H1 (cell line): Measurements from ENCODE around the gene TBL2. TPM values are rescaled to one million over a fixed set of nuclear protein-coding genes. Genes with fewer than 3 reads are reported as not detected.
A peak's percentile ranks its signal among the peaks of the same experiment; 100 is the strongest.

Experiments used
- CTCF ChIA-PET: fragments of 300-600 bp; sonication (Branson Sonifier 250); formaldehyde crosslinking; loops from one replicate; lab custom pipeline; 2021; ENCODE audit not compliant: partially characterized antibody; lab: Charles Lee
- POLR2A ChIA-PET: fragments of 300-600 bp; sonication (Branson Sonifier 250); formaldehyde crosslinking; loops from one replicate; lab custom pipeline; 2021; ENCODE audit warnings: inconsistent platforms; ENCODE audit not compliant: partially characterized antibody; lab: Charles Lee
- DNase-seq, 2 experiments: peaks; one replicate each; pipeline versions ENCODE4 v3.0.0 to v3.0.0-alpha.2; 2010 to 2022; ENCODE audit warnings: low spot score in 2 of 2, low read depth in 1 of 2, mixed read lengths in 1 of 2
- FAIRE-seq: peaks from 2 replicates; lab custom pipeline; 2011; peaks lifted over from hg19 to GRCh38; lab: Jason Lieb, UNC
- H2AFZ ChIP-seq: 2 replicates; pipeline ENCODE4 v1.8.1; 2012; ENCODE audit warnings: low read length, inconsistent platforms
- H2AK5ac ChIP-seq: 2 replicates; pipeline ENCODE4 v1.6.1; 2013; ENCODE audit warnings: low read depth, low read length
- H2BK120ac ChIP-seq: replicated peaks from 2 replicates; pipeline ENCODE3; 2013; ENCODE audit warnings: low read depth, low read length, inconsistent platforms
- H2BK12ac ChIP-seq: 2 replicates; pipeline ENCODE4 v1.6.1; 2013; ENCODE audit warnings: low read depth, low read length
- H2BK15ac ChIP-seq: 2 replicates; pipeline ENCODE4 v1.6.1; 2013; ENCODE audit warnings: low read length
- H2BK20ac ChIP-seq: 2 replicates; pipeline ENCODE4 v1.6.1; 2013; ENCODE audit warnings: low read length
- H2BK5ac ChIP-seq: 2 replicates; pipeline ENCODE4 v1.6.1; 2013; ENCODE audit warnings: low read depth, low read length
- H3K14ac ChIP-seq: 2 replicates; pipeline ENCODE4 v1.6.1; 2013; ENCODE audit warnings: inconsistent platforms; ENCODE audit not compliant: insufficient read length
- H3K18ac ChIP-seq: 2 replicates; pipeline ENCODE4 v1.6.1; 2013; ENCODE audit warnings: low read length; ENCODE audit errors: extremely low read depth
- H3K23ac ChIP-seq: 2 replicates; pipeline ENCODE4 v1.6.1; 2013; ENCODE audit warnings: inconsistent platforms; ENCODE audit not compliant: insufficient read length
- H3K23me2 ChIP-seq: 2 replicates; pipeline ENCODE4 v1.6.1; 2013; ENCODE audit warnings: low read depth, low read length
- H3K27ac ChIP-seq: 2 replicates; pipeline ENCODE4 v1.6.1; 2011; ENCODE audit warnings: low read depth, low read length, inconsistent platforms
- H3K27me3 ChIP-seq, 4 experiments: replicated peaks in 1 of 4; 1 replicate in 1 of 4; 2 replicates in 3 of 4; pipeline versions ENCODE4 v1.6.1 to v1.8.1; 2011 to 2013; ENCODE audit warnings: low read length in 3 of 4, mild to moderate bottlenecking in 3 of 4, inconsistent platforms in 2 of 4, mixed read lengths in 2 of 4, moderate library complexity in 1 of 4; ENCODE audit not compliant: control insufficient read depth in 3 of 4, insufficient read depth in 3 of 4; ENCODE audit errors: extremely low read depth in 1 of 4
- H3K36me3 ChIP-seq, 4 experiments: 2 replicates each; pipeline versions ENCODE4 v1.6.1 to v1.8.1; 2011 to 2013; ENCODE audit warnings: mild to moderate bottlenecking in 4 of 4, low read length in 3 of 4, moderate library complexity in 2 of 4, control low read depth in 1 of 4, inconsistent platforms in 1 of 4; ENCODE audit not compliant: insufficient read depth in 4 of 4, control insufficient read depth in 2 of 4
- H3K4ac ChIP-seq: replicated peaks from 2 replicates; pipeline ENCODE3; 2013; ENCODE audit warnings: low read length, low read depth, mixed read lengths, inconsistent platforms; ENCODE audit not compliant: insufficient read length
- H3K4me1 ChIP-seq, 4 experiments: replicated peaks in 1 of 4; 1 replicate in 1 of 4; 2 replicates in 3 of 4; pipeline versions ENCODE4 v1.6.1 to v1.8.1; 2011 to 2013; ENCODE audit warnings: low read length in 3 of 4, inconsistent platforms in 2 of 4, mixed read lengths in 1 of 4; ENCODE audit not compliant: insufficient read depth in 4 of 4, control insufficient read depth in 3 of 4
- H3K4me2 ChIP-seq, 2 experiments: 2 replicates each; pipeline versions ENCODE4 v1.6.1 to v1.8.1; 2011 to 2013; ENCODE audit warnings: low read depth in 2 of 2, low read length in 2 of 2, control low read depth in 1 of 2, inconsistent platforms in 1 of 2, mild to moderate bottlenecking in 1 of 2; ENCODE audit not compliant: insufficient read depth in 1 of 2
- H3K4me3 ChIP-seq, 4 experiments: fragments of 200-600, 300-600 bp in 1 of 4; sonication (generic), shearing (Covaris generic), sonication (Bioruptor Twin) in 1 of 4; 2 replicates each; pipeline versions ENCODE4 v1.5.1 to v1.8.1; 2011 to 2016; ENCODE audit warnings: low read length in 4 of 4, low read depth in 3 of 4, control low read depth in 2 of 4, inconsistent platforms in 2 of 4, mild to moderate bottlenecking in 2 of 4, mixed read lengths in 1 of 4, moderate library complexity in 1 of 4; ENCODE audit not compliant: insufficient read depth in 2 of 4; ENCODE audit errors: extremely low read depth in 1 of 4
- H3K56ac ChIP-seq: replicated peaks from 2 replicates; pipeline ENCODE3; 2013; ENCODE audit warnings: low read depth, mild to moderate bottlenecking, mixed read lengths, low read length, inconsistent platforms; ENCODE audit not compliant: insufficient read length
- H3K79me1 ChIP-seq: 2 replicates; pipeline ENCODE4 v1.6.1; 2013; ENCODE audit warnings: low read depth, low read length, control low read depth
- H3K79me2 ChIP-seq, 2 experiments: 2 replicates each; pipeline versions ENCODE4 v1.6.1 to v1.8.1; 2012 to 2013; ENCODE audit warnings: low read length in 2 of 2, mild to moderate bottlenecking in 2 of 2, inconsistent platforms in 1 of 2; ENCODE audit not compliant: insufficient read depth in 2 of 2, control insufficient read depth in 1 of 2
- H3K9ac ChIP-seq, 4 experiments: replicated peaks in 1 of 4; 1 replicate in 1 of 4; 2 replicates in 3 of 4; pipeline versions ENCODE4 v1.6.1 to v1.8.1; 2011 to 2013; ENCODE audit warnings: low read depth in 3 of 4, low read length in 3 of 4, control low read depth in 2 of 4, mild to moderate bottlenecking in 2 of 4, moderate library complexity in 2 of 4, inconsistent platforms in 1 of 4; ENCODE audit errors: extremely low read depth in 1 of 4
- H3K9me3 ChIP-seq, 2 experiments: 2 replicates each; pipeline versions ENCODE4 v1.6.1 to v1.8.1; 2012 to 2013; ENCODE audit warnings: mild to moderate bottlenecking in 2 of 2, moderate library complexity in 2 of 2, control low read depth in 1 of 2, inconsistent platforms in 1 of 2, low read depth in 1 of 2, low read length in 1 of 2, mixed read lengths in 1 of 2; ENCODE audit not compliant: insufficient read depth in 2 of 2
- H4K20me1 ChIP-seq, 2 experiments: replicated peaks in 1 of 2; 2 replicates each; pipeline versions ENCODE3 to v1.8.1; 2011 to 2013; ENCODE audit warnings: inconsistent platforms in 2 of 2, low read length in 2 of 2, mild to moderate bottlenecking in 1 of 2; ENCODE audit not compliant: insufficient read depth in 2 of 2, control insufficient read depth in 1 of 2
- H4K5ac ChIP-seq: 2 replicates; pipeline ENCODE4 v1.6.1; 2013; ENCODE audit warnings: low read length, low read depth, mixed read lengths, inconsistent platforms; ENCODE audit not compliant: insufficient read length
- H4K8ac ChIP-seq: 2 replicates; pipeline ENCODE4 v1.8.0; 2013; ENCODE audit warnings: mild to moderate bottlenecking, moderate library complexity, low read length, inconsistent platforms; ENCODE audit not compliant: insufficient read depth; ENCODE audit errors: extremely low read depth
- H4K91ac ChIP-seq: replicated peaks from 2 replicates; pipeline ENCODE3; 2013; ENCODE audit warnings: low read length, mixed read lengths, inconsistent platforms; ENCODE audit not compliant: insufficient read length
- CTCF ChIP-seq, 3 experiments: IDR thresholded peaks; 1 replicate in 2 of 3; 2 replicates in 1 of 3; pipeline versions ENCODE4 v1.5.1 to v1.6.1; 2011; ENCODE audit warnings: low read length in 3 of 3, mild to moderate bottlenecking in 3 of 3, inconsistent platforms in 2 of 3, low read depth in 1 of 3, moderate library complexity in 1 of 3; ENCODE audit not compliant: insufficient read depth in 1 of 3; ENCODE audit errors: control extremely low read depth in 1 of 3
- EP300 ChIP-seq, 2 experiments: IDR thresholded peaks; 1 replicate in 1 of 2; 2 replicates in 1 of 2; pipeline ENCODE4 v1.6.1; 2011 to 2012; ENCODE audit warnings: low read depth in 2 of 2, low read length in 2 of 2, mild to moderate bottlenecking in 2 of 2, borderline replicate concordance in 1 of 2, inconsistent platforms in 1 of 2, moderate library complexity in 1 of 2
- FOSL1 ChIP-seq: IDR thresholded peaks from 2 replicates; pipeline ENCODE4 v1.6.1; 2011; ENCODE audit warnings: mild to moderate bottlenecking, low read depth, low read length, moderate library complexity; ENCODE audit not compliant: insufficient read depth
- RAD21 ChIP-seq, 2 experiments: IDR thresholded peaks in 1 of 2; conservative IDR thresholded peaks in 1 of 2; 2 replicates each; pipeline ENCODE4 v1.6.1; 2011; ENCODE audit warnings: low read depth in 2 of 2, low read length in 2 of 2, improper control_type of control experiment in 1 of 2, inconsistent platforms in 1 of 2, mild to moderate bottlenecking in 1 of 2, moderate library complexity in 1 of 2
- RNF2 ChIP-seq: fragments of 200-900, 300-1000 bp; sonication (generic); IDR thresholded peaks from 2 replicates; pipeline ENCODE4 v1.7.1; 2016; ENCODE audit warnings: borderline replicate concordance, low read depth, mild to moderate bottlenecking, antibody characterized with exemption, low read length; ENCODE audit not compliant: poor library complexity, severe bottlenecking; ENCODE audit errors: missing control alignments
- TAF1 ChIP-seq: IDR thresholded peaks from 2 replicates; pipeline ENCODE4 v1.6.1; 2011; ENCODE audit warnings: mild to moderate bottlenecking, low read depth, low read length
- WGBS, 2 experiments: shearing (Covaris generic) in 1 of 2; methylation state at CpG; one replicate each; pipeline versions ENCODE4 v1.1.6 to v1.1.7; 2013 to 2015; ENCODE audit warnings: low lambda C conversion rate in 2 of 2, mixed read lengths in 2 of 2, inconsistent platforms in 1 of 2, low coverage in 1 of 2, missing lambda C conversion rate in 1 of 2; ENCODE audit not compliant: insufficient replicate concordance in 2 of 2, insufficient coverage in 1 of 2, insufficient read length in 1 of 2; ENCODE audit errors: extremely low coverage in 1 of 2, missing lambda C conversion rate in 1 of 2; 5-methylcytosine and 5-hydroxymethylcytosine counted together
- polyA plus RNA-seq, 7 experiments: library from polyadenylated mRNA; depleted of rRNA in 3 of 7; stranded (reverse) in 5 of 7; unstranded in 2 of 7; fragments of >200 nt in 5 of 7; fragments of 200-250 nt in 2 of 7; gene quantifications; 1 replicate in 5 of 7; 2 replicates in 1 of 7; 4 replicates in 1 of 7; pipeline versions ENCODE4 v1.2.1 to v1.2.3, GENCODE V29; 2011 to 2013; ENCODE audit warnings: missing spikeins in 2 of 7, mixed read lengths in 2 of 7
- total RNA-seq: library from RNA; stranded (reverse); fragmentation: NEBNext Ultra II Directional; extraction: Animal tissue kit (Norgen Biotek cat#: 25700); gene quantifications from 2 replicates; pipeline ENCODE4 v1.2.1, GENCODE V29; 2021
- TF ChIP-seq, protein P1 (sequence below): IDR thresholded peaks from 2 replicates; pipeline ENCODE4 v1.6.1; 2011; ENCODE audit warnings: low read length, improper control_type of control experiment

The TBL2 gene
- total and polyA plus RNA-seq, 2 of the 8 experiments (the other 6 are each of a cell fraction or from before 2014, with no cell fraction given), result 25.8 to 29.7 TPM

GRCh38 chr7:73555411-73555982 lies 22.9 kb downstream of the TBL2 start:
- no peak overlapping the region for H4K91ac ChIP-seq
- no peaks in the 10 kb centered on the region for H3K9me3 ChIP-seq
- H4K20me1 ChIP-seq, result peaks cover 2 to 3% of the 10 kb centered on the region in 2 experiments
- CTCF ChIA-PET, result no interaction called here
- 86% methylated on average over 6 of the region's 6 CpGs; no CpG with 5 or more reads in 1 of the 2 experiments for WGBS, 2 experiments
- no peak for FAIRE-seq
- H2BK120ac ChIP-seq, result no peak overlapping the region
- H3K14ac ChIP-seq, result no peak overlapping the region
- peaks cover 6% of the 10 kb centered on the region; the same call in 1 of the 2 replicates for H3K79me1 ChIP-seq
- no peak overlapping the region for H3K56ac ChIP-seq
- H3K23ac ChIP-seq, result no peak overlapping the region
- H3K23me2 ChIP-seq, result peaks cover 9% of the 10 kb centered on the region
- H3K4me2 ChIP-seq, result peak overlapping the region in 1 of 2 experiments; percentile 92; a peak in 1 of 4 replicates
- H3K4me3 ChIP-seq, result no peak overlapping the region
- H2AK5ac ChIP-seq, result no peak overlapping the region
- DNase-seq, result no peak
- peaks cover 0 to 33% of the 10 kb centered on the region in 2 experiments; a peak in 3 of 4 replicates for H3K79me2 ChIP-seq
- H2BK12ac ChIP-seq, result no peak overlapping the region
- H4K8ac ChIP-seq, result no peak overlapping the region
- H4K5ac ChIP-seq, result no peak overlapping the region
- no peak overlapping the region for H3K27ac ChIP-seq
- H3K27me3 ChIP-seq, result peaks cover 0 to 7% (median under 1%) of the 10 kb centered on the region in 4 experiments; a peak in 4 of 7 replicates
- H3K4ac ChIP-seq, result no peak overlapping the region
- no peak overlapping the region for H3K9ac ChIP-seq
- H2AFZ ChIP-seq, result no peak overlapping the region
- peaks cover 0 to 3% (median 1%) of the 10 kb centered on the region in 4 experiments; a peak in 2 of 7 replicates for H3K4me1 ChIP-seq
- no peak overlapping the region for H2BK20ac ChIP-seq
- no peak overlapping the region for H2BK5ac ChIP-seq
- no peak overlapping the region for H2BK15ac ChIP-seq
- no peak overlapping the region for H3K18ac ChIP-seq
- POLR2A ChIA-PET, result interaction anchor here (0.7 to 1.9 kb wide), 4 partner anchors 33 to 36 kb away, joined by 3 to 31 read pairs (median 4); partner anchors contain the start of gene BAZ1B
- H3K36me3 ChIP-seq, result peaks cover 0 to 5% (median 2%) of the 10 kb centered on the region in 4 experiments; a peak in 2 of 8 replicates
- no peak for TF ChIP-seq RAD21 (IDR thresholded peaks at IDR 0.05 in 1 of 2, conservative IDR thresholded peaks at IDR 0.05 in 1 of 2; ENCODE audit: low read depth in 2 of 2, low read length in 2 of 2)
- TF ChIP-seq RNF2, result no peak
- TF ChIP-seq, protein P1, sequence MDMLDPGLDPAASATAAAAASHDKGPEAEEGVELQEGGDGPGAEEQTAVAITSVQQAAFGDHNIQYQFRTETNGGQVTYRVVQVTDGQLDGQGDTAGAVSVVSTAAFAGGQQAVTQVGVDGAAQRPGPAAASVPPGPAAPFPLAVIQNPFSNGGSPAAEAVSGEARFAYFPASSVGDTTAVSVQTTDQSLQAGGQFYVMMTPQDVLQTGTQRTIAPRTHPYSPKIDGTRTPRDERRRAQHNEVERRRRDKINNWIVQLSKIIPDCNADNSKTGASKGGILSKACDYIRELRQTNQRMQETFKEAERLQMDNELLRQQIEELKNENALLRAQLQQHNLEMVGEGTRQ, result no peak
- no peak for TF ChIP-seq TAF1
- no peak for TF ChIP-seq CTCF (IDR thresholded peaks at IDR 0.05; ENCODE audit: control extremely low read depth in 1 of 3, insufficient read depth in 1 of 3, low read depth in 1 of 3, low read length in 3 of 3)
- no peak for TF ChIP-seq EP300 (IDR thresholded peaks at IDR 0.05; ENCODE audit: borderline replicate concordance in 1 of 2, low read depth in 2 of 2, low read length in 2 of 2)
- no peak for TF ChIP-seq FOSL1
